ENCODE data around the gene CNTNAP2.

The CNTNAP2 gene

GRCh38 chr7:146937836-146938235, 821.2 kb downstream of the CNTNAP2 start:
- DNase-seq, result peak; percentile 40

GRCh38 chr7:146943483-146943882, 826.9 kb downstream of the CNTNAP2 start:
- DNase-seq, result no peak

GRCh38 chr7:146948703-146949102, 832.1 kb downstream of the CNTNAP2 start:
- DNase-seq, result no peak

GRCh38 chr7:146956321-146956720, 839.7 kb downstream of the CNTNAP2 start:
- DNase-seq, result peak; percentile 44

- DNase-seq, result no peak
Measured at GRCh38 chr7:146956853-146957252, 840.3 kb downstream of the CNTNAP2 start.

GRCh38 chr7:146960773-146961391, 844.3 kb downstream of the CNTNAP2 start:
- DNase-seq, result peak; percentile 55

- no peak for DNase-seq
Measured at GRCh38 chr7:146961617-146962016, 845.0 kb downstream of the CNTNAP2 start.

- no peak for DNase-seq
Measured at GRCh38 chr7:146966274-146966673, 849.7 kb downstream of the CNTNAP2 start.

GRCh38 chr7:146982482-146982881, 865.9 kb downstream of the CNTNAP2 start:
- no peak for DNase-seq

GRCh38 chr7:146991596-146991995, 875.0 kb downstream of the CNTNAP2 start:
- DNase-seq, result no peak

- no peak for DNase-seq
Measured at GRCh38 chr7:146993764-146994163, 877.2 kb downstream of the CNTNAP2 start.

GRCh38 chr7:147008530-147008929, 891.9 kb downstream of the CNTNAP2 start:
- no peak for DNase-seq

- no peak for DNase-seq
Measured at GRCh38 chr7:147012666-147013065, 896.1 kb downstream of the CNTNAP2 start.

- no peak for DNase-seq
Measured at GRCh38 chr7:147013825-147014224, 897.2 kb downstream of the CNTNAP2 start.

GRCh38 chr7:147014286-147014955, 897.8 kb downstream of the CNTNAP2 start:
- DNase-seq, result no peak

- no peak for DNase-seq
Measured at GRCh38 chr7:147015999-147016398, 899.4 kb downstream of the CNTNAP2 start.

- DNase-seq, result no peak
Measured at GRCh38 chr7:147022056-147022455, 905.5 kb downstream of the CNTNAP2 start.

- DNase-seq, result no peak
Measured at GRCh38 chr7:147023440-147023839, 906.8 kb downstream of the CNTNAP2 start.

- no peak for DNase-seq
Measured at GRCh38 chr7:147029953-147030352, 913.4 kb downstream of the CNTNAP2 start.

- DNase-seq, result no peak
Measured at GRCh38 chr7:147033641-147034040, 917.0 kb downstream of the CNTNAP2 start.

- DNase-seq, result no peak
Measured at GRCh38 chr7:147041438-147041837, 924.8 kb downstream of the CNTNAP2 start.

GRCh38 chr7:147044941-147045340, 928.3 kb downstream of the CNTNAP2 start:
- no peak for DNase-seq

- DNase-seq, result no peak
Measured at GRCh38 chr7:147047696-147048095, 931.1 kb downstream of the CNTNAP2 start.

- DNase-seq, result no peak
Measured at GRCh38 chr7:147048864-147049263, 932.3 kb downstream of the CNTNAP2 start.

GRCh38 chr7:147052818-147053217, 936.2 kb downstream of the CNTNAP2 start:
- no peak for DNase-seq
